ENCODE data around the gene ENDOU.

- TF ChIP-seq CTCF (conservative IDR thresholded peaks at IDR 0.05) (no peak), EZH2 (IDR thresholded peaks at IDR 0.05; ENCODE audit: low read depth) (no peak)
These were observed 8.2 kb downstream of the ENDOU start for GRCh38 chr12:47717046-47717442.

All from PC-9 (cell line).